GM12878 (cell line): Measurements from ENCODE around the gene CAMK1. TPM values are rescaled to one million over a fixed set of nuclear protein-coding genes. Genes with fewer than 3 reads are reported as not detected.

Source experiments
- ATAC-seq: fragments of 200-7000 bp; cut with Tn5 transposase; 3 replicates; pipeline ENCODE4 v1.9.1; 2020; ENCODE audit warnings: mild to moderate bottlenecking, moderate library complexity
- BruUV-seq: library from RNA; stranded (reverse); fragments of 400-500 nt; replicated peaks from 2 replicates; lab custom pipeline; 2021; lab: Mats Ljungman, UMichigan
- CTCF ChIA-PET: fragments of 300-600 bp; sonication (Branson Sonifier 250); formaldehyde crosslinking; extraction: SDS; loops from one replicate; lab custom pipeline; 2021; ENCODE audit warnings: inconsistent platforms; lab: Yijun Ruan, JAX
- POLR2A ChIA-PET: fragments of 350-600 bp; formaldehyde crosslinking; extraction: SDS; loops from one replicate; lab custom pipeline; 2021; ENCODE audit warnings: inconsistent platforms; lab: Charles Lee
- RAD21 ChIA-PET: fragments of 300-600 bp; sonication (Branson Sonifier 250); formaldehyde crosslinking; loops from one replicate; lab custom pipeline; 2023; ENCODE audit warnings: antibody characterized with exemption; ENCODE audit not compliant: unreplicated experiment; lab: Charles Lee
- SMC1A ChIA-PET: fragments of 300-600 bp; sonication (Branson Sonifier 250); formaldehyde crosslinking; loops from one replicate; lab custom pipeline; 2023; ENCODE audit not compliant: unreplicated experiment, uncharacterized antibody; lab: Charles Lee
- DNase-seq: peaks from one replicate; pipeline ENCODE4 v3.0.0-alpha.2; 2011; ENCODE audit warnings: low read depth, low spot score
- FAIRE-seq: peaks from 3 replicates; lab custom pipeline; 2011; peaks lifted over from hg19 to GRCh38; lab: Jason Lieb, UNC
- H2AFZ ChIP-seq: 2 replicates; pipeline ENCODE4 v1.6.0; 2011; ENCODE audit warnings: low read depth, low read length, control low read depth; ENCODE audit not compliant: control insufficient read depth
- H3K27ac ChIP-seq: 2 replicates; pipeline ENCODE4 v1.5.1; 2011; ENCODE audit warnings: control low read depth; ENCODE audit not compliant: control insufficient read depth, insufficient read depth
- H3K27me3 ChIP-seq, 2 experiments: replicated peaks in 1 of 2; 2 replicates each; pipeline versions ENCODE4 v1.6.0 to v1.6.1; 2011; ENCODE audit warnings: low read length in 1 of 2; ENCODE audit not compliant: control insufficient read depth in 2 of 2, insufficient read depth in 2 of 2
- H3K36me3 ChIP-seq, 2 experiments: 2 replicates each; pipeline ENCODE4 v1.5.1; 2011; ENCODE audit warnings: low read length in 1 of 2; ENCODE audit not compliant: control insufficient read depth in 2 of 2, insufficient read depth in 2 of 2
- H3K4me1 ChIP-seq: 2 replicates; pipeline ENCODE4 v1.6.1; 2011; ENCODE audit warnings: mild to moderate bottlenecking, low read length, moderate library complexity, mixed read lengths; ENCODE audit not compliant: control insufficient read depth, insufficient read depth
- H3K4me2 ChIP-seq: 2 replicates; pipeline ENCODE4 v1.6.0; 2011; ENCODE audit warnings: control low read depth; ENCODE audit not compliant: control insufficient read depth, insufficient read depth
- H3K4me3 ChIP-seq: fragments of 200-600 bp; sonication (generic); 2 replicates; pipeline ENCODE4 v1.5.1; 2016
- H3K79me2 ChIP-seq: 2 replicates; pipeline ENCODE4 v1.6.0; 2011; ENCODE audit warnings: low read length; ENCODE audit not compliant: control insufficient read depth, insufficient read depth
- H3K9ac ChIP-seq: 2 replicates; pipeline ENCODE4 v1.8.0; 2011; ENCODE audit warnings: low read length, control low read depth, mixed read lengths; ENCODE audit not compliant: control insufficient read depth, insufficient read depth
- H3K9me3 ChIP-seq: replicated peaks from 3 replicates; pipeline ENCODE4 v1.5.1; 2011; ENCODE audit warnings: mild to moderate bottlenecking, low read length; ENCODE audit not compliant: control insufficient read depth, insufficient read depth
- H4K20me1 ChIP-seq: 2 replicates; pipeline ENCODE4 v1.6.0; 2011; ENCODE audit not compliant: control insufficient read depth, insufficient read depth
- MYC ChIP-seq: IDR thresholded peaks from 2 replicates; pipeline ENCODE4 v1.6.1; 2011; ENCODE audit warnings: mild to moderate bottlenecking, low read length, moderate library complexity, inconsistent platforms; ENCODE audit not compliant: insufficient read depth, insufficient replicate concordance, insufficient read length, severe bottlenecking
- NFIC ChIP-seq: IDR thresholded peaks from 2 replicates; pipeline ENCODE4 v1.6.1; 2012; ENCODE audit warnings: low read depth, mild to moderate bottlenecking, inconsistent platforms, low read length, moderate library complexity
- PAX5 ChIP-seq: IDR thresholded peaks from 2 replicates; pipeline ENCODE4 v1.6.1; 2011; ENCODE audit warnings: low read depth, low read length, borderline replicate concordance
- PAX8 ChIP-seq: fragments of 450-650 bp; IDR thresholded peaks from 2 replicates; pipeline ENCODE4 v1.6.1; 2017; ENCODE audit warnings: mild to moderate bottlenecking, moderate library complexity
- POLR2AphosphoS2 ChIP-seq: IDR thresholded peaks from 2 replicates; pipeline ENCODE4 v1.6.1; 2011; ENCODE audit warnings: low read depth, mild to moderate bottlenecking, low read length, improper control_type of control experiment, moderate library complexity
- RUNX3 ChIP-seq: IDR thresholded peaks from 2 replicates; pipeline ENCODE4 v1.6.1; 2012; ENCODE audit warnings: low read length, inconsistent platforms
- SREBF1 ChIP-seq: IDR thresholded peaks from 2 replicates; pipeline ENCODE4 v1.6.1; 2012; ENCODE audit warnings: mild to moderate bottlenecking, low read length
- SUZ12 ChIP-seq: fragments of 200-600 bp; sonication (generic); IDR thresholded peaks from one replicate; pipeline ENCODE4 v1.6.1; 2018; ENCODE audit warnings: antibody characterized with exemption, mild to moderate bottlenecking; ENCODE audit not compliant: unreplicated experiment
- TAF1 ChIP-seq: IDR thresholded peaks from 2 replicates; pipeline ENCODE4 v1.6.1; 2011; ENCODE audit warnings: mild to moderate bottlenecking, low read depth, low read length, borderline replicate concordance
- TBL1XR1 ChIP-seq: IDR thresholded peaks from 2 replicates; pipeline ENCODE4 v1.6.1; 2012; ENCODE audit warnings: low read depth, low read length, improper control_type of control experiment
- TCF3 ChIP-seq: IDR thresholded peaks from 2 replicates; pipeline ENCODE4 v1.6.1; 2012; ENCODE audit warnings: low read depth, mild to moderate bottlenecking, low read length, borderline replicate concordance; ENCODE audit not compliant: insufficient read depth
- ZNF384 ChIP-seq: IDR thresholded peaks from 2 replicates; pipeline ENCODE4 v1.6.1; 2012; ENCODE audit warnings: low read depth, mild to moderate bottlenecking, low read length, improper control_type of control experiment, borderline replicate concordance
- ZNF622 ChIP-seq: fragments of 450-650 bp; IDR thresholded peaks from 2 replicates; pipeline ENCODE4 v1.6.1; 2017; ENCODE audit warnings: mild to moderate bottlenecking, inconsistent platforms
- WGBS: methylation state at CpG from one replicate; pipeline ENCODE4 v1.1.6; 2016; ENCODE audit warnings: low lambda C conversion rate; ENCODE audit not compliant: insufficient replicate concordance, insufficient coverage; ENCODE audit errors: missing lambda C conversion rate; 5-methylcytosine and 5-hydroxymethylcytosine counted together
- in situ Hi-C: fragments of 300-500 bp; cut with MboI; formaldehyde crosslinking; loops from 9 replicates; pipeline ENCODE4 v1.14.3; 2018; ENCODE audit warnings: mixed read lengths
- intact Hi-C: fragments of 100-400 bp; cut with micrococcal nuclease; formaldehyde crosslinking; loops from one replicate; pipeline ENCODE4 v1.14.2; 2022; ENCODE audit not compliant: unreplicated experiment
- polyA plus RNA-seq, 11 experiments: library from polyadenylated mRNA; depleted of rRNA in 4 of 11; unstranded in 6 of 11; stranded (reverse) in 5 of 11; fragments of >200 nt; fragmentation: Nextera tagmentation in 4 of 11; fragmentation: Illumina TruSeq in 1 of 11; extraction: Ambion mirVana in 4 of 11; extraction: Trizol in 1 of 11; gene quantifications; 1 replicate in 1 of 11; 2 replicates in 10 of 11; pipeline versions ENCODE4 v1.2.1 to v1.2.3, GENCODE V29; 2011 to 2016; ENCODE audit warnings: inconsistent platforms in 2 of 11, missing spikeins in 2 of 11, low read depth in 1 of 11
- total RNA-seq, 4 experiments: library from RNA; depleted of rRNA in 3 of 4; stranded (reverse); fragments of >200 nt in 3 of 4; fragmentation: Illumina TruSeq in 1 of 4; extraction: Trizol in 1 of 4; gene quantifications; 2 replicates each; pipeline versions ENCODE4 v1.2.1 to v1.2.3, GENCODE V29; 2013 to 2021
- TF ChIP-seq, protein P1 (sequence below): IDR thresholded peaks from 2 replicates; pipeline ENCODE4 v1.6.1; 2011; ENCODE audit warnings: borderline replicate concordance, low read depth, mild to moderate bottlenecking, moderate library complexity, mixed read lengths, low read length; ENCODE audit not compliant: insufficient read depth; ENCODE audit errors: extremely low read length
- TF ChIP-seq, protein P2 (sequence below): fragments of 450-650 bp; IDR thresholded peaks from 2 replicates; pipeline ENCODE4 v1.6.1; 2018; ENCODE audit warnings: borderline replicate concordance, mild to moderate bottlenecking; ENCODE audit not compliant: partially characterized antibody
- TF ChIP-seq, protein P3 (sequence below): fragments of 450-650 bp; IDR thresholded peaks from 2 replicates; pipeline ENCODE4 v1.6.1; 2016; ENCODE audit warnings: mild to moderate bottlenecking

CAMK1 gene
- total and polyA plus RNA-seq, 10 of the 15 experiments (the other 5 are each of a cell fraction or from before 2014, with no cell fraction given) = 0.24 to 2.1 (median 0.51) TPM; not detected in 2

DNA sequence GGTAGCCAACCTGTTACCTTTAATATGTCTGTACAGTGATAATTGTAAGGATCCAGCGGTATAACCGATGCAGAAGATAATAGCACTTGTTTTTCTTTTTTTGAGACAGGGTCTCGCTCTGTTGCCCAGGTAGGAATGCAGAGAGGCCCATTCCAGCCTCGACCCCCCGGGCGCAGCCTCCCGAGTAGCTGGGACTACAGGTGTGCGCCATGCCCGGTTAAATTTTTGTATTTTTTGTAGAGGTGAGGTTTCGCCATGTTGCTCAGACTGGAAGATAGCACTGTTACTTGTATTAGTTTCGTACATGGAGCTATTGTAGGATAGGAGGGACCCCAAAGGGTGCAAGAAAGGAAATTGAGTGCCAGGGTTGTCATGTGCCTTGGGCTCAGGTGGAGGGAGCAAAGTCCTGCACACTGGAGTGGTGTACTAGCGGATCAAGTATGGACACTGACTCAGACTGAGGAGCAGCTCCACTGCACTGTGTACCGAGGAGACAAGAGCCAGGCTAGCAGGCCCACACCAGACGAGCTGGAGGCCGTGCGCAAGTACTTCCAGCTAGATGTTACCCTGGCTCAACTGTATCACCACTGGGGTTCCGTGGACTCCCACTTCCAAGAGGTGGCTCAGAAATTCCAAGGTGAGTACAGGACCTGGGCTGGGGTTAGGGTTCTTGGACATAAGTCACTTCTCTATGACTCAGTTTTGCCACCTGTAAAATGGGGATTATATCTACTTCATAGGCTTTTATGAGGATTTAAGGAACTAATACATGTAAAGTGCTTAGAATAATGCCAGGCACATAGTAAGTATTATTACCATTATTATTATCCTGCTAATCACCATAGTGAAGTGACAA is 19.0 kb downstream of the CAMK1 start:
- H3K36me3 ChIP-seq = peaks cover 10 to 15% of the 10 kb centered on the region in 2 experiments; a peak in 3 of 4 replicates
- H2AFZ ChIP-seq = peak overlapping the region; percentile 99
- peak overlapping the region; percentile 88 for H3K4me3 ChIP-seq
- under 1% methylated on average over 17 of the region's 17 CpGs for WGBS
- ChIA-PET RAD21 (interaction anchor here (0.6 to 3.1 kb wide), 6 partner anchors 15 to 182 kb away, joined by 3 to 11 read pairs (median 6); partner anchors contain the start of genes ARPC4, BRPF1 and TADA3), SMC1A (interaction anchor here (0.9 to 2.6 kb wide), 2 partner anchors 19 to 24 kb away, joined by 3 to 16 read pairs; partner anchors contain the start of gene BRPF1), CTCF (interaction anchor here (0.5 to 3.2 kb wide), 3 partner anchors 18 to 48 kb away, joined by 3 to 24 read pairs (median 4); partner anchors contain the start of genes ARPC4, BRPF1 and TADA3), POLR2A (interaction anchor here (1.2 to 2.9 kb wide), 6 partner anchors 28 to 140 kb away, joined by 3 to 20 read pairs (median 4); partner anchors contain the start of genes ARPC4, JAGN1 and TADA3)
- ATAC-seq (peak; percentile 35), FAIRE-seq (peak; percentile 75), DNase-seq (no peak)
- H3K9ac ChIP-seq = peak overlapping the region; percentile 86
- BruUV-seq = no TSS peak
- H3K79me2 ChIP-seq = peaks cover 15% of the 10 kb centered on the region
- no peaks in the 10 kb centered on the region for H3K9me3 ChIP-seq
- no peaks in the 10 kb centered on the region for H4K20me1 ChIP-seq
- H3K27ac ChIP-seq = peak overlapping the region; percentile 82
- H3K4me2 ChIP-seq = peak overlapping the region; percentile 70
- no peaks in the 10 kb centered on the region for H3K27me3 ChIP-seq
- H3K4me1 ChIP-seq = peaks cover 21% of the 10 kb centered on the region
- intact Hi-C loops = loop anchor here (1.0 kb wide), 1 partner anchor 42 kb away; the partner anchor contains the start of gene TADA3
- TF ChIP-seq SUZ12 = no peak
- TF ChIP-seq MYC = no peak
- no peak for TF ChIP-seq NFIC
- TF ChIP-seq, protein P1, sequence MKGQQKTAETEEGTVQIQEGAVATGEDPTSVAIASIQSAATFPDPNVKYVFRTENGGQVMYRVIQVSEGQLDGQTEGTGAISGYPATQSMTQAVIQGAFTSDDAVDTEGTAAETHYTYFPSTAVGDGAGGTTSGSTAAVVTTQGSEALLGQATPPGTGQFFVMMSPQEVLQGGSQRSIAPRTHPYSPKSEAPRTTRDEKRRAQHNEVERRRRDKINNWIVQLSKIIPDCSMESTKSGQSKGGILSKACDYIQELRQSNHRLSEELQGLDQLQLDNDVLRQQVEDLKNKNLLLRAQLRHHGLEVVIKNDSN = no peak
- TF ChIP-seq TBL1XR1 = no peak
- no peak for TF ChIP-seq ZNF384
- no peak for TF ChIP-seq ZNF622
- no peak for TF ChIP-seq SREBF1
- TF ChIP-seq RUNX3 = no peak
- TF ChIP-seq, protein P2, sequence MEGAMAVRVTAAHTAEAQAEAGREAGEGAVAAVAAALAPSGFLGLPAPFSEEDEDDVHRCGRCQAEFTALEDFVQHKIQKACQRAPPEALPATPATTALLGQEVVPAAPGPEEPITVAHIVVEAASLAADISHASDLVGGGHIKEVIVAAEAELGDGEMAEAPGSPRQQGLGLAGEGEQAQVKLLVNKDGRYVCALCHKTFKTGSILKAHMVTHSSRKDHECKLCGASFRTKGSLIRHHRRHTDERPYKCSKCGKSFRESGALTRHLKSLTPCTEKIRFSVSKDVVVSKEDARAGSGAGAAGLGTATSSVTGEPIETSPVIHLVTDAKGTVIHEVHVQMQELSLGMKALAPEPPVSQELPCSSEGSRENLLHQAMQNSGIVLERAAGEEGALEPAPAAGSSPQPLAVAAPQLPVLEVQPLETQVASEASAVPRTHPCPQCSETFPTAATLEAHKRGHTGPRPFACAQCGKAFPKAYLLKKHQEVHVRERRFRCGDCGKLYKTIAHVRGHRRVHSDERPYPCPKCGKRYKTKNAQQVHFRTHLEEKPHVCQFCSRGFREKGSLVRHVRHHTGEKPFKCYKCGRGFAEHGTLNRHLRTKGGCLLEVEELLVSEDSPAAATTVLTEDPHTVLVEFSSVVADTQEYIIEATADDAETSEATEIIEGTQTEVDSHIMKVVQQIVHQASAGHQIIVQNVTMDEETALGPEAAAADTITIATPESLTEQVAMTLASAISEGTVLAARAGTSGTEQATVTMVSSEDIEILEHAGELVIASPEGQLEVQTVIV = no peak
- no peak for TF ChIP-seq TCF3
- TF ChIP-seq, protein P3, sequence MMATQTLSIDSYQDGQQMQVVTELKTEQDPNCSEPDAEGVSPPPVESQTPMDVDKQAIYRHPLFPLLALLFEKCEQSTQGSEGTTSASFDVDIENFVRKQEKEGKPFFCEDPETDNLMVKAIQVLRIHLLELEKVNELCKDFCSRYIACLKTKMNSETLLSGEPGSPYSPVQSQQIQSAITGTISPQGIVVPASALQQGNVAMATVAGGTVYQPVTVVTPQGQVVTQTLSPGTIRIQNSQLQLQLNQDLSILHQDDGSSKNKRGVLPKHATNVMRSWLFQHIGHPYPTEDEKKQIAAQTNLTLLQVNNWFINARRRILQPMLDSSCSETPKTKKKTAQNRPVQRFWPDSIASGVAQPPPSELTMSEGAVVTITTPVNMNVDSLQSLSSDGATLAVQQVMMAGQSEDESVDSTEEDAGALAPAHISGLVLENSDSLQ = no peak
- TF ChIP-seq PAX5 = no peak
- no peak for TF ChIP-seq POLR2AphosphoS2
- TF ChIP-seq PAX8 = no peak
- no peak for TF ChIP-seq TAF1
- in situ Hi-C loops = no loop called here
